NCI-H82 treated with DMSO at 0.1 percent for 48 hours (cell line): ENCODE measurements around the gene SELENOP.
"Not testable (repeated sequence)": the region's sequence is repeated elsewhere in the genome, so short reads cannot be mapped to it uniquely, and the experiment has no call there.

Source experiments
- DNase-seq: peaks from one replicate; lab custom pipeline; 2025; ENCODE audit not compliant: unreplicated experiment; lab: John Stamatoyannopoulos, UW

The SELENOP gene

GRCh38 chr5:42826757-42827515 is 15.2 kb upstream of the SELENOP start:
- DNase-seq = no peak

- no peak for DNase-seq
These were observed 13.9 kb upstream of the SELENOP start for GRCh38 chr5:42825422-42826148.

GRCh38 chr5:42824347-42824976 is 12.8 kb upstream of the SELENOP start:
- DNase-seq = no peak

GRCh38 chr5:42822548-42822947 is 10.9 kb upstream of the SELENOP start:
- DNase-seq = no peak

GRCh38 chr5:42819745-42820144 is 8.1 kb upstream of the SELENOP start:
- DNase-seq = no peak

GRCh38 chr5:42816546-42816945 is 4.9 kb upstream of the SELENOP start:
- DNase-seq = not testable (repeated sequence)

GRCh38 chr5:42813533-42813932 is 1.8 kb upstream of the SELENOP start:
- DNase-seq = no peak

- no peak for DNase-seq
These were observed 928 bp upstream of the SELENOP start for GRCh38 chr5:42812620-42813019.

- DNase-seq = no peak
These were observed 680 bp downstream of the SELENOP start for GRCh38 chr5:42810834-42811590.

GRCh38 chr5:42808888-42809611 is 2.6 kb downstream of the SELENOP start:
- DNase-seq = no peak

GRCh38 chr5:42807722-42808447 is 3.8 kb downstream of the SELENOP start:
- no peak for DNase-seq

- DNase-seq = no peak
These were observed 4.9 kb downstream of the SELENOP start for GRCh38 chr5:42806701-42807262.

GRCh38 chr5:42806004-42806700 is 5.5 kb downstream of the SELENOP start:
- no peak for DNase-seq

GRCh38 chr5:42804717-42805339 is 6.9 kb downstream of the SELENOP start:
- no peak for DNase-seq

GRCh38 chr5:42801516-42802166 is 10.1 kb downstream of the SELENOP start:
- no peak for DNase-seq

GRCh38 chr5:42800748-42801330 is 10.9 kb downstream of the SELENOP start:
- no peak for DNase-seq

GRCh38 chr5:42799668-42800114 is 12.0 kb downstream of the SELENOP start:
- no peak for DNase-seq

GRCh38 chr5:42799241-42799608 is 12.5 kb downstream of the SELENOP start:
- DNase-seq = no peak
